GM23338 (cell line): ENCODE data around the gene TRIO. TPM values are rescaled to one million over a fixed set of nuclear protein-coding genes. Genes with fewer than 3 reads are reported as not detected.

Source experiments
- ATAC-seq: fragments of 200-7000 bp; cut with Tn5 transposase; 3 replicates; pipeline ENCODE4 v1.9.1; 2020
- DNase-seq: peaks from one replicate; pipeline ENCODE4 v3.0.0-alpha.2; 2015; ENCODE audit warnings: low spot score
- H2AFZ ChIP-seq: fragments of 200-600 bp; sonication (generic); 2 replicates; pipeline ENCODE4 v1.8.0; 2016; ENCODE audit warnings: antibody characterized with exemption, mild to moderate bottlenecking, moderate library complexity
- H3F3A ChIP-seq: fragments of 200-600 bp; sonication (generic); replicated peaks from 2 replicates; pipeline ENCODE4 v1.8.0; 2017; ENCODE audit warnings: antibody characterized with exemption, mixed run types, low read depth
- H3K27ac ChIP-seq: fragments of 200-600 bp; sonication (generic); 2 replicates; pipeline ENCODE4 v1.6.1; 2016; ENCODE audit warnings: low read depth
- H3K27me3 ChIP-seq: fragments of 200-600 bp; sonication (generic); 2 replicates; pipeline ENCODE4 v1.8.0; 2016; ENCODE audit warnings: mild to moderate bottlenecking, mixed run types, moderate library complexity; ENCODE audit not compliant: insufficient read depth
- H3K36me3 ChIP-seq: fragments of 200-600 bp; sonication (generic); 2 replicates; pipeline ENCODE4 v1.8.0; 2016; ENCODE audit warnings: mild to moderate bottlenecking; ENCODE audit not compliant: insufficient read depth
- H3K4me1 ChIP-seq: fragments of 200-600 bp; sonication (generic); 2 replicates; pipeline ENCODE4 v1.8.0; 2016; ENCODE audit warnings: mild to moderate bottlenecking, moderate library complexity; ENCODE audit not compliant: insufficient read depth
- H3K4me2 ChIP-seq: fragments of 200-600 bp; sonication (generic); 2 replicates; pipeline ENCODE4 v1.7.1; 2017; ENCODE audit warnings: mixed run types
- H3K4me3 ChIP-seq: fragments of 200-600 bp; sonication (generic); 2 replicates; pipeline ENCODE4 v1.6.1; 2016; ENCODE audit warnings: mixed run types
- H3K79me2 ChIP-seq: fragments of 200-600 bp; sonication (generic); replicated peaks from 2 replicates; pipeline ENCODE4 v1.8.0; 2017; ENCODE audit warnings: mild to moderate bottlenecking; ENCODE audit not compliant: insufficient read depth
- H3K9me2 ChIP-seq: fragments of 200-600 bp; sonication (generic); 2 replicates; pipeline ENCODE4 v1.8.0; 2017; ENCODE audit not compliant: insufficient read depth
- H4K20me1 ChIP-seq: fragments of 200-600 bp; sonication (generic); replicated peaks from 2 replicates; pipeline ENCODE4 v1.8.0; 2017; ENCODE audit warnings: mild to moderate bottlenecking; ENCODE audit not compliant: insufficient read depth
- H3K27ac Mint-ChIP-seq: 2 replicates; pipeline ENCODE4 v1.8.0; 2020; ENCODE audit warnings: inconsistent platforms, mild to moderate bottlenecking, moderate library complexity, mixed read lengths
- H3K27me3 Mint-ChIP-seq: 3 replicates; pipeline ENCODE4 v1.8.0; 2022; ENCODE audit warnings: low read depth, mild to moderate bottlenecking, moderate library complexity, mixed read lengths, inconsistent platforms; ENCODE audit not compliant: insufficient read depth, poor library complexity
- H3K36me3 Mint-ChIP-seq: 3 replicates; pipeline ENCODE4 v1.8.0; 2021; ENCODE audit warnings: low read depth, mild to moderate bottlenecking, inconsistent platforms, moderate library complexity, mixed read lengths
- H3K4me1 Mint-ChIP-seq: 3 replicates; pipeline ENCODE4 v1.8.0; 2020; ENCODE audit warnings: mild to moderate bottlenecking, inconsistent platforms, mixed read lengths
- H3K4me3 Mint-ChIP-seq: 3 replicates; pipeline ENCODE4 v1.8.0; 2021; ENCODE audit warnings: moderate library complexity, mild to moderate bottlenecking, inconsistent platforms, mixed read lengths
- H3K9me3 Mint-ChIP-seq: 3 replicates; pipeline ENCODE4 v1.8.0; 2020; ENCODE audit warnings: moderate library complexity, mild to moderate bottlenecking, inconsistent platforms, mixed read lengths
- ETS1 ChIP-seq: IDR thresholded peaks from 2 replicates; pipeline ENCODE4 v1.6.1; 2016; ENCODE audit warnings: antibody characterized with exemption
- POLR2AphosphoS5 ChIP-seq: IDR thresholded peaks from 2 replicates; pipeline ENCODE4 v1.6.1; 2016; ENCODE audit warnings: antibody characterized with exemption, low read depth
- REST ChIP-seq: IDR thresholded peaks from one replicate; pipeline ENCODE4 v1.6.1; 2018; ENCODE audit warnings: antibody characterized with exemption; ENCODE audit not compliant: unreplicated experiment
- ZNF331 ChIP-seq: fragments of 250-450 bp; sonication (Bioruptor Pico); IDR thresholded peaks from 2 replicates; pipeline ENCODE4 v1.5.0; 2020; ENCODE audit warnings: low read depth, mild to moderate bottlenecking, moderate library complexity
- ZNF462 ChIP-seq: fragments of 250-450 bp; sonication (Bioruptor Pico); IDR thresholded peaks from 2 replicates; pipeline ENCODE4 v1.5.0; 2020; ENCODE audit warnings: mild to moderate bottlenecking, moderate library complexity
- polyA plus RNA-seq: library from polyadenylated mRNA; unstranded; fragments of >200 nt; fragmentation: Nextera tagmentation; extraction: Ambion mirVana; gene quantifications from 2 replicates; pipeline ENCODE4 v1.2.1, GENCODE V29; 2016
- total RNA-seq: library from RNA; depleted of rRNA; stranded (reverse); fragments of >200 nt; shearing (Covaris generic); gene quantifications from 2 replicates; pipeline ENCODE4 v1.2.3, GENCODE V29; 2014

The TRIO gene
- total and polyA plus RNA-seq, 2 experiments from 2014 or later: 13.8 to 113 TPM

GRCh38 chr5:14272548-14273205, 129.5 kb downstream of the TRIO start:
- H4K20me1 ChIP-seq: no peaks in the 10 kb centered on the region
- peaks cover 5% of the 10 kb centered on the region; the same call in 1 of the 2 replicates for H3F3A ChIP-seq
- H3K4me3 ChIP-seq: no peak overlapping the region
- Mint-ChIP-seq H3K9me3 (no peaks in the 10 kb centered on the region), H3K27me3 (no peaks in the 10 kb centered on the region), H3K4me1 (peaks cover 58% of the 10 kb centered on the region), H3K36me3 (no peaks in the 10 kb centered on the region), H3K27ac (no peak overlapping the region), H3K4me3 (no peak overlapping the region)
- H3K4me1 ChIP-seq: peaks cover 50% of the 10 kb centered on the region
- no peak overlapping the region for H3K4me2 ChIP-seq
- peaks cover 76% of the 10 kb centered on the region for H3K79me2 ChIP-seq
- no peak overlapping the region for H2AFZ ChIP-seq
- no peaks in the 10 kb centered on the region for H3K9me2 ChIP-seq
- H3K27ac ChIP-seq: no peak overlapping the region
- TF ChIP-seq POLR2AphosphoS5 (no peak), REST (no peak)
- no peak for DNase-seq
- no peak for ATAC-seq
- H3K27me3 ChIP-seq: no peaks in the 10 kb centered on the region
- no peaks in the 10 kb centered on the region for H3K36me3 ChIP-seq

GRCh38 chr5:14273207-14273767, 130.1 kb downstream of the TRIO start:
- H3K27me3 Mint-ChIP-seq: no peaks in the 10 kb centered on the region
- no peak for TF ChIP-seq REST
- no peak for TF ChIP-seq ZNF462
- no peak for TF ChIP-seq ZNF331
- no peak for TF ChIP-seq ETS1

More at GRCh38 chr5:14273207-14273767, 130.1 kb downstream of the TRIO start:
- H3K79me2 ChIP-seq: peaks cover 76% of the 10 kb centered on the region
- Mint-ChIP-seq H3K4me1 (peaks cover 58% of the 10 kb centered on the region), H3K9me3 (no peaks in the 10 kb centered on the region), H3K4me3 (no peak overlapping the region), H3K36me3 (no peaks in the 10 kb centered on the region), H3K27ac (no peak overlapping the region)
- H2AFZ ChIP-seq: no peak overlapping the region
- peaks cover 5% of the 10 kb centered on the region; the same call in 1 of the 2 replicates for H3F3A ChIP-seq
- H3K27ac ChIP-seq: no peak overlapping the region
- no peaks in the 10 kb centered on the region for H3K36me3 ChIP-seq
- H3K4me1 ChIP-seq: peaks cover 48% of the 10 kb centered on the region
- no peaks in the 10 kb centered on the region for H3K9me2 ChIP-seq
- H3K27me3 ChIP-seq: no peaks in the 10 kb centered on the region
- H4K20me1 ChIP-seq: no peaks in the 10 kb centered on the region
- no peak overlapping the region for H3K4me2 ChIP-seq
- peak; percentile 12; the same call in 1 of the 3 replicates for ATAC-seq
- no peak overlapping the region for H3K4me3 ChIP-seq
- no peak for DNase-seq
